ENCODE results near the gene CFD.

- TF ChIP-seq, protein P1, sequence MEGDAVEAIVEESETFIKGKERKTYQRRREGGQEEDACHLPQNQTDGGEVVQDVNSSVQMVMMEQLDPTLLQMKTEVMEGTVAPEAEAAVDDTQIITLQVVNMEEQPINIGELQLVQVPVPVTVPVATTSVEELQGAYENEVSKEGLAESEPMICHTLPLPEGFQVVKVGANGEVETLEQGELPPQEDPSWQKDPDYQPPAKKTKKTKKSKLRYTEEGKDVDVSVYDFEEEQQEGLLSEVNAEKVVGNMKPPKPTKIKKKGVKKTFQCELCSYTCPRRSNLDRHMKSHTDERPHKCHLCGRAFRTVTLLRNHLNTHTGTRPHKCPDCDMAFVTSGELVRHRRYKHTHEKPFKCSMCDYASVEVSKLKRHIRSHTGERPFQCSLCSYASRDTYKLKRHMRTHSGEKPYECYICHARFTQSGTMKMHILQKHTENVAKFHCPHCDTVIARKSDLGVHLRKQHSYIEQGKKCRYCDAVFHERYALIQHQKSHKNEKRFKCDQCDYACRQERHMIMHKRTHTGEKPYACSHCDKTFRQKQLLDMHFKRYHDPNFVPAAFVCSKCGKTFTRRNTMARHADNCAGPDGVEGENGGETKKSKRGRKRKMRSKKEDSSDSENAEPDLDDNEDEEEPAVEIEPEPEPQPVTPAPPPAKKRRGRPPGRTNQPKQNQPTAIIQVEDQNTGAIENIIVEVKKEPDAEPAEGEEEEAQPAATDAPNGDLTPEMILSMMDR (conservative IDR thresholded peaks at IDR 0.05; ENCODE audit: low read length) = no peak
- TF ChIP-seq EZH2phosphoT487 (IDR thresholded peaks at IDR 0.05; ENCODE audit: borderline replicate concordance, low read depth, low read length) = no peak
Measured at GRCh38 chr19:889662-890295, 30.3 kb downstream of the CFD start.
